ENCODE data around the gene SDS. TPM values are rescaled to one million over a fixed set of nuclear protein-coding genes. Genes with fewer than 3 reads are reported as not detected.

Gene SDS
- total RNA-seq, 1 experiment from 2014 or later = not detected

- Mint-ChIP-seq H3K27ac (ENCODE audit: low read depth, unreplicated experiment) (no peak overlapping the region), H3K36me3 (ENCODE audit: insufficient read depth, unreplicated experiment) (no peaks in the 10 kb centered on the region), H3K4me3 (ENCODE audit: unreplicated experiment) (no peak overlapping the region), H3K27me3 (ENCODE audit: insufficient read depth, unreplicated experiment) (no peaks in the 10 kb centered on the region), H3K4me1 (ENCODE audit: insufficient read depth, unreplicated experiment) (no peaks in the 10 kb centered on the region), H3K9me3 (ENCODE audit: unreplicated experiment) (no peaks in the 10 kb centered on the region)
- no peak for DNase-seq (ENCODE audit: unreplicated experiment)
- BruUV-seq (replicated peaks) = no TSS peak
- intact Hi-C loops (cut with micrococcal nuclease) = no loop called here
- POLR2A ChIA-PET = no interaction called here
- TF ChIP-seq, protein P1, sequence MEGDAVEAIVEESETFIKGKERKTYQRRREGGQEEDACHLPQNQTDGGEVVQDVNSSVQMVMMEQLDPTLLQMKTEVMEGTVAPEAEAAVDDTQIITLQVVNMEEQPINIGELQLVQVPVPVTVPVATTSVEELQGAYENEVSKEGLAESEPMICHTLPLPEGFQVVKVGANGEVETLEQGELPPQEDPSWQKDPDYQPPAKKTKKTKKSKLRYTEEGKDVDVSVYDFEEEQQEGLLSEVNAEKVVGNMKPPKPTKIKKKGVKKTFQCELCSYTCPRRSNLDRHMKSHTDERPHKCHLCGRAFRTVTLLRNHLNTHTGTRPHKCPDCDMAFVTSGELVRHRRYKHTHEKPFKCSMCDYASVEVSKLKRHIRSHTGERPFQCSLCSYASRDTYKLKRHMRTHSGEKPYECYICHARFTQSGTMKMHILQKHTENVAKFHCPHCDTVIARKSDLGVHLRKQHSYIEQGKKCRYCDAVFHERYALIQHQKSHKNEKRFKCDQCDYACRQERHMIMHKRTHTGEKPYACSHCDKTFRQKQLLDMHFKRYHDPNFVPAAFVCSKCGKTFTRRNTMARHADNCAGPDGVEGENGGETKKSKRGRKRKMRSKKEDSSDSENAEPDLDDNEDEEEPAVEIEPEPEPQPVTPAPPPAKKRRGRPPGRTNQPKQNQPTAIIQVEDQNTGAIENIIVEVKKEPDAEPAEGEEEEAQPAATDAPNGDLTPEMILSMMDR (IDR thresholded peaks at IDR 0.05; ENCODE audit: unreplicated experiment) = no peak
- CTCF ChIA-PET = interaction anchor here (1.1 to 1.3 kb wide), 2 partner anchors 8 to 131 kb away, joined by 3 to 5 read pairs; no protein-coding TSS in a partner anchor
These were observed 57.3 kb downstream of the SDS start for GRCh38 chr12:113346353-113346752.

GRCh38 chr12:113345318-113345717 lies 58.4 kb downstream of the SDS start:
- intact Hi-C loops (cut with micrococcal nuclease) = no loop called here
- no TSS peak for BruUV-seq (replicated peaks)

More at GRCh38 chr12:113345318-113345717, 58.4 kb downstream of the SDS start:
- Mint-ChIP-seq H3K36me3 (ENCODE audit: insufficient read depth, unreplicated experiment) (no peaks in the 10 kb centered on the region), H3K9me3 (ENCODE audit: unreplicated experiment) (no peaks in the 10 kb centered on the region), H3K27ac (ENCODE audit: low read depth, unreplicated experiment) (no peak overlapping the region), H3K27me3 (ENCODE audit: insufficient read depth, unreplicated experiment) (no peaks in the 10 kb centered on the region), H3K4me1 (ENCODE audit: insufficient read depth, unreplicated experiment) (no peaks in the 10 kb centered on the region), H3K4me3 (ENCODE audit: unreplicated experiment) (no peak overlapping the region)
- CTCF ChIA-PET = no interaction called here
- TF ChIP-seq, protein P1 (IDR thresholded peaks at IDR 0.05; ENCODE audit: unreplicated experiment) = no peak
- POLR2A ChIA-PET = no interaction called here
- DNase-seq (ENCODE audit: unreplicated experiment) = no peak

Other genes with a start within 250 kb of the SDS start
- 67.3 and 75.8 TPM in 2 replicates for gene DDX54, start 218.4 kb downstream of the SDS start, total RNA-seq (2022)
- gene RITA1, start 218.2 kb downstream of the SDS start, total RNA-seq (2022) = 17.5 and 17.9 TPM in 2 replicates
- 42.7 and 43.0 TPM in 2 replicates for gene TPCN1, start 182.4 kb downstream of the SDS start, total RNA-seq (2022)
- gene SLC8B1, start 68.8 kb downstream of the SDS start, total RNA-seq (2022) = 15.7 and 19.6 TPM in 2 replicates
- 18.1 and 24.0 TPM in 2 replicates for gene PLBD2, start 45.3 kb downstream of the SDS start, total RNA-seq (2022)
- gene SDSL, start 18.5 kb upstream of the SDS start, total RNA-seq (2022) = 21.1 and 32.7 TPM in 2 replicates
- gene LHX5, start 68.0 kb upstream of the SDS start, total RNA-seq (2022) = not detected in 2 replicates

Data from MCF 10A (cell line).